ENCODE measurements around the gene ZFYVE21. TPM values are rescaled to one million over a fixed set of nuclear protein-coding genes. Genes with fewer than 3 reads are reported as not detected.

ZFYVE21 gene
- total RNA-seq, 1 donor, result 36.9 TPM

- DNase-seq (ENCODE audit: insufficient read length, low spot score, missing footprints), result no peak
- no peak for TF ChIP-seq CTCF (IDR thresholded peaks at IDR 0.05; ENCODE audit: extremely low read depth, low read depth, low read length)
- H3K4me1 ChIP-seq (ENCODE audit: insufficient read depth, low read length), result no peaks in the 10 kb centered on the region
- peaks cover 21% of the 10 kb centered on the region for H3K79me2 ChIP-seq (ENCODE audit: insufficient read depth, low read length)
- H4K20me1 ChIP-seq (ENCODE audit: insufficient read depth, low read length), result peaks cover 13% of the 10 kb centered on the region
- no peak overlapping the region for H3K4me3 ChIP-seq (ENCODE audit: insufficient read depth, low read length)
- no peak overlapping the region for H3K4me2 ChIP-seq (ENCODE audit: insufficient read depth, low read length)
- H3K27me3 ChIP-seq (ENCODE audit: insufficient read depth, low read length), result no peaks in the 10 kb centered on the region
- H3K27ac ChIP-seq (ENCODE audit: low read depth, low read length), result no peak overlapping the region
- peaks cover 69% of the 10 kb centered on the region for H3K36me3 ChIP-seq (ENCODE audit: insufficient read depth, low read length)
- H3K9me3 ChIP-seq (ENCODE audit: low read depth, low read length), result no peaks in the 10 kb centered on the region
- H2AFZ ChIP-seq (ENCODE audit: low read length), result no peak overlapping the region
Observed at GRCh38 chr14:103703433-103704385, 11.9 kb upstream of the ZFYVE21 start.

- Histone ChIP-seq H3K4me2 (ENCODE audit: insufficient read depth, low read length) (no peak overlapping the region), H2AFZ (ENCODE audit: low read length) (no peak overlapping the region), H3K4me3 (ENCODE audit: insufficient read depth, low read length) (no peak overlapping the region), H3K4me1 (ENCODE audit: insufficient read depth, low read length) (no peaks in the 10 kb centered on the region), H3K27ac (ENCODE audit: low read depth, low read length) (no peak overlapping the region), H4K20me1 (ENCODE audit: insufficient read depth, low read length) (peaks cover 13% of the 10 kb centered on the region), H3K79me2 (ENCODE audit: insufficient read depth, low read length) (peaks cover 13% of the 10 kb centered on the region), H3K36me3 (ENCODE audit: insufficient read depth, low read length) (peaks cover 68% of the 10 kb centered on the region), H3K9me3 (ENCODE audit: low read depth, low read length) (no peaks in the 10 kb centered on the region), H3K27me3 (ENCODE audit: insufficient read depth, low read length) (no peaks in the 10 kb centered on the region)
- DNase-seq (ENCODE audit: insufficient read length, low spot score, missing footprints), result no peak
- no peak for TF ChIP-seq CTCF (IDR thresholded peaks at IDR 0.05; ENCODE audit: extremely low read depth, low read depth, low read length)
Observed at GRCh38 chr14:103704708-103705107, 10.9 kb upstream of the ZFYVE21 start.

- no peak for TF ChIP-seq CTCF (IDR thresholded peaks at IDR 0.05; ENCODE audit: extremely low read depth, low read depth, low read length)
- Histone ChIP-seq H4K20me1 (ENCODE audit: insufficient read depth, low read length) (peaks cover 13% of the 10 kb centered on the region), H3K9me3 (ENCODE audit: low read depth, low read length) (no peaks in the 10 kb centered on the region), H3K4me3 (ENCODE audit: insufficient read depth, low read length) (no peak overlapping the region), H3K36me3 (ENCODE audit: insufficient read depth, low read length) (peaks cover 65% of the 10 kb centered on the region), H2AFZ (ENCODE audit: low read length) (no peak overlapping the region), H3K4me1 (ENCODE audit: insufficient read depth, low read length) (no peaks in the 10 kb centered on the region), H3K27ac (ENCODE audit: low read depth, low read length) (no peak overlapping the region), H3K4me2 (ENCODE audit: insufficient read depth, low read length) (no peak overlapping the region), H3K27me3 (ENCODE audit: insufficient read depth, low read length) (no peaks in the 10 kb centered on the region), H3K79me2 (ENCODE audit: insufficient read depth, low read length) (peaks cover 10% of the 10 kb centered on the region)
- DNase-seq (ENCODE audit: insufficient read length, low spot score, missing footprints), result no peak
Observed at GRCh38 chr14:103705118-103705503, 10.5 kb upstream of the ZFYVE21 start.

GRCh38 chr14:103705504-103706284, 9.9 kb upstream of the ZFYVE21 start:
- no peak for TF ChIP-seq CTCF (IDR thresholded peaks at IDR 0.05; ENCODE audit: extremely low read depth, low read depth, low read length)
- Histone ChIP-seq H3K36me3 (ENCODE audit: insufficient read depth, low read length) (peaks cover 61% of the 10 kb centered on the region), H3K27ac (ENCODE audit: low read depth, low read length) (no peak overlapping the region), H4K20me1 (ENCODE audit: insufficient read depth, low read length) (peaks cover 13% of the 10 kb centered on the region), H3K4me3 (ENCODE audit: insufficient read depth, low read length) (no peak overlapping the region), H3K4me2 (ENCODE audit: insufficient read depth, low read length) (no peak overlapping the region), H3K9me3 (ENCODE audit: low read depth, low read length) (no peaks in the 10 kb centered on the region), H3K79me2 (ENCODE audit: insufficient read depth, low read length) (peaks cover 9% of the 10 kb centered on the region), H2AFZ (ENCODE audit: low read length) (no peak overlapping the region), H3K4me1 (ENCODE audit: insufficient read depth, low read length) (no peaks in the 10 kb centered on the region), H3K27me3 (ENCODE audit: insufficient read depth, low read length) (no peaks in the 10 kb centered on the region)
- no peak for DNase-seq (ENCODE audit: insufficient read length, low spot score, missing footprints)
